Measurements from ENCODE around the gene FBXL17.

DNA sequence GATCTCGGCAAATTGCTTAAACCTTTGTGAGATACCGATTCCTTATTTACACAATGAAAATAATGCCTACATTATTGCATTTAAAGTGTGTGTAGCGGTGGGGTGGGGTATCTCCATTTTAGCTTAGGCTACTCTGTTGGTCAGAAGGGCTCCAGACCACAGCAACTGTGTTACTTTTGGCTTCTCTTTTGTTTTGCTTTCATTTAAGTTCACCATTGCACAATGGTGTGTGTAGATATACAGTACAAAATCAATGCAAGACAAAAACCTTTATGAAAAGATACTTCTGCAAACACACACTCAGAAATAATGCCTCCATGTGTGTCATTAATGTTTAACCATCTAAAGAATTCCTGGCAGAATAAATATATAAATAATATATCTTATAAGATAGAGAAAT, 279.4 kb downstream of the FBXL17 start:
- TF ChIP-seq, protein P1, sequence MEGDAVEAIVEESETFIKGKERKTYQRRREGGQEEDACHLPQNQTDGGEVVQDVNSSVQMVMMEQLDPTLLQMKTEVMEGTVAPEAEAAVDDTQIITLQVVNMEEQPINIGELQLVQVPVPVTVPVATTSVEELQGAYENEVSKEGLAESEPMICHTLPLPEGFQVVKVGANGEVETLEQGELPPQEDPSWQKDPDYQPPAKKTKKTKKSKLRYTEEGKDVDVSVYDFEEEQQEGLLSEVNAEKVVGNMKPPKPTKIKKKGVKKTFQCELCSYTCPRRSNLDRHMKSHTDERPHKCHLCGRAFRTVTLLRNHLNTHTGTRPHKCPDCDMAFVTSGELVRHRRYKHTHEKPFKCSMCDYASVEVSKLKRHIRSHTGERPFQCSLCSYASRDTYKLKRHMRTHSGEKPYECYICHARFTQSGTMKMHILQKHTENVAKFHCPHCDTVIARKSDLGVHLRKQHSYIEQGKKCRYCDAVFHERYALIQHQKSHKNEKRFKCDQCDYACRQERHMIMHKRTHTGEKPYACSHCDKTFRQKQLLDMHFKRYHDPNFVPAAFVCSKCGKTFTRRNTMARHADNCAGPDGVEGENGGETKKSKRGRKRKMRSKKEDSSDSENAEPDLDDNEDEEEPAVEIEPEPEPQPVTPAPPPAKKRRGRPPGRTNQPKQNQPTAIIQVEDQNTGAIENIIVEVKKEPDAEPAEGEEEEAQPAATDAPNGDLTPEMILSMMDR (IDR thresholded peaks at IDR 0.05; ENCODE audit: low read depth, low read length) = no peak
- no peak for TF ChIP-seq EZH2phosphoT487 (IDR thresholded peaks at IDR 0.05; ENCODE audit: low read depth)

Data from OCI-LY3 (cell line).